IMR-90 (cell line): ENCODE results near the gene SASH1.

Experiments
- BHLHE40 ChIP-seq: fragments of 150-350 bp; IDR thresholded peaks from 2 replicates; pipeline ENCODE4 v1.6.1; 2016; ENCODE audit warnings: mild to moderate bottlenecking, low read depth, low read length
- CEBPB ChIP-seq: IDR thresholded peaks from 2 replicates; pipeline ENCODE4 v1.6.1; 2012; ENCODE audit warnings: low read depth, low read length, improper control_type of control experiment
- CTCF ChIP-seq: conservative IDR thresholded peaks from 2 replicates; pipeline ENCODE4 v1.5.1; 2012; ENCODE audit warnings: mild to moderate bottlenecking, low read depth, low read length, improper control_type of control experiment
- MXI1 ChIP-seq: IDR thresholded peaks from 2 replicates; pipeline ENCODE4 v1.6.1; 2012; ENCODE audit warnings: low read depth, mild to moderate bottlenecking, low read length, moderate library complexity, borderline replicate concordance
- NFE2L2 ChIP-seq: fragments of 150-350 bp; IDR thresholded peaks from 2 replicates; pipeline ENCODE4 v1.6.1; 2016; ENCODE audit warnings: low read depth, mild to moderate bottlenecking, low read length
- POLR2A ChIP-seq: IDR thresholded peaks from 2 replicates; pipeline ENCODE4 v1.6.1; 2012; ENCODE audit warnings: mild to moderate bottlenecking, low read depth, low read length
- RAD21 ChIP-seq: IDR thresholded peaks from 2 replicates; pipeline ENCODE4 v1.6.1; 2012; ENCODE audit warnings: low read length, improper control_type of control experiment
- RFX5 ChIP-seq: IDR thresholded peaks from 2 replicates; pipeline ENCODE4 v1.8.0; 2012; ENCODE audit warnings: low read depth, mild to moderate bottlenecking, low read length, moderate library complexity
- SMC3 ChIP-seq: fragments of 150-350 bp; IDR thresholded peaks from 2 replicates; pipeline ENCODE4 v1.6.1; 2016; ENCODE audit warnings: low read depth, mild to moderate bottlenecking, antibody characterized with exemption, low read length, moderate library complexity

DNA sequence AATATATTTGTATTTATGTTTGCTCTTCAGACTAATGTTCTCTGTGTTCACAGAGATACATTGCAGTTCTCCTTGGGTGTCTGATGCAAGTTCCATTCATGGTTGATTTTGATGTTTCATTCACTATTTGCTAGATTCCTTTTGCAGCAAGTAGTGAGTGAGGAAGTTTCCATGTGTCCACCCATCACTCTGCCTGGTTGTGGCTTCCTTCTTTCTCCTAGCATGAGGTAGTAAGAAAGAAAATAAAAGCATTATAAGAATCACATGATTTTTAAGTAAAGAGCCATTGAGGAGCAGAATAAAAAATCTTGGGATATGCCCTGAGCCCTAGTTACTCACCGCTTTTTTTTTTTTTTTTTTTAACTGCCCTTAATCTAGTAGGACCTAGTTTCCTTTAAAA is 8.7 kb downstream of the SASH1 start:
- TF ChIP-seq BHLHE40 (no peak), RFX5 (no peak), CTCF (no peak), NFE2L2 (no peak), POLR2A (no peak), CEBPB (no peak), SMC3 (no peak), MXI1 (no peak), RAD21 (no peak)
